Thoracic aorta (tissue), 2 donors: Measurements from ENCODE around the gene CCDC73. TPM values are rescaled to one million over a fixed set of nuclear protein-coding genes. Genes with fewer than 3 reads are reported as not detected.

Source experiments
- ATAC-seq: fragments of 150-250 bp; one replicate; pipeline ENCODE4 v1.8.0; 2017; ENCODE audit warnings: low read depth; ENCODE audit not compliant: insufficient number of reproducible peaks, low FRiP score
- DNase-seq: peaks from one replicate; pipeline ENCODE4 v3.0.0-alpha.2; 2020; ENCODE audit warnings: low spot score
- H3K27ac ChIP-seq, 2 donors: fragments of 200-600 bp; sonication (generic); 1 replicate in 1 of 2; 2 replicates in 1 of 2; pipeline ENCODE4 v1.5.1; 2016; ENCODE audit warnings: mild to moderate bottlenecking in 2 of 2, moderate library complexity in 2 of 2
- H3K27me3 ChIP-seq: fragments of 200-600 bp; sonication (generic); replicated peaks from 2 replicates; pipeline ENCODE4 v1.6.0; 2016; ENCODE audit warnings: mild to moderate bottlenecking; ENCODE audit not compliant: insufficient read depth
- H3K36me3 ChIP-seq: fragments of 200-600 bp; sonication (generic); one replicate; pipeline ENCODE4 v1.5.1; 2016
- H3K4me1 ChIP-seq, 2 donors: fragments of 200-600 bp; sonication (generic); 1 replicate in 1 of 2; 2 replicates in 1 of 2; pipeline versions ENCODE4 v1.5.1 to v1.6.0; 2016; ENCODE audit warnings: low read depth in 2 of 2, mild to moderate bottlenecking in 1 of 2; ENCODE audit not compliant: control insufficient read depth in 1 of 2
- H3K4me3 ChIP-seq: fragments of 200-600 bp; sonication (generic); 2 replicates; pipeline ENCODE4 v1.5.1; 2016; ENCODE audit warnings: mild to moderate bottlenecking
- H3K9me3 ChIP-seq: fragments of 200-600 bp; sonication (generic); 2 replicates; pipeline ENCODE4 v1.5.1; 2016
- CTCF ChIP-seq: fragments of 200-600 bp; sonication (generic); IDR thresholded peaks from one replicate; pipeline ENCODE4 v1.5.1; 2019; ENCODE audit warnings: antibody characterized with exemption
- total RNA-seq, 2 donors: library from RNA; depleted of rRNA; stranded (reverse); fragments of >200 nt; gene quantifications; one replicate each; pipeline versions ENCODE4 v1.1.0 to v1.2.3, GENCODE V29; 2016

The CCDC73 gene
- total RNA-seq, 2 donors from 2014 or later = 0.28 TPM; not detected in 1

- H3K4me1 ChIP-seq = no peaks in the 10 kb centered on the region
- H3K27ac ChIP-seq = no peak overlapping the region
- H3K27me3 ChIP-seq = no peaks in the 10 kb centered on the region
- H3K9me3 ChIP-seq = no peaks in the 10 kb centered on the region
- DNase-seq (no peak), ATAC-seq (no peak)
- H3K36me3 ChIP-seq = no peaks in the 10 kb centered on the region
- TF ChIP-seq CTCF = no peak
- no peak overlapping the region for H3K4me3 ChIP-seq
Observed at GRCh38 chr11:32836946-32837345, 42.5 kb upstream of the CCDC73 start.

GRCh38 chr11:32833921-32834320, 39.5 kb upstream of the CCDC73 start:
- DNase-seq (no peak), ATAC-seq (no peak)
- Histone ChIP-seq H3K9me3 (no peaks in the 10 kb centered on the region), H3K4me1 (peaks cover 0 to 15% of the 10 kb centered on the region in 2 donors), H3K27me3 (no peaks in the 10 kb centered on the region), H3K4me3 (no peak overlapping the region), H3K27ac (no peak overlapping the region), H3K36me3 (no peaks in the 10 kb centered on the region)
- TF ChIP-seq CTCF = no peak

- Histone ChIP-seq H3K4me1 (peaks cover 0 to 19% of the 10 kb centered on the region in 2 donors), H3K9me3 (no peaks in the 10 kb centered on the region), H3K27ac (no peak overlapping the region), H3K4me3 (no peak overlapping the region), H3K27me3 (no peaks in the 10 kb centered on the region), H3K36me3 (no peaks in the 10 kb centered on the region)
- TF ChIP-seq CTCF = no peak
- no peak for DNase-seq
- ATAC-seq = no peak
Observed at GRCh38 chr11:32831221-32831620, 36.8 kb upstream of the CCDC73 start.

- DNase-seq (no peak), ATAC-seq (no peak)
- Histone ChIP-seq H3K4me1 (peaks cover 0 to 19% of the 10 kb centered on the region in 2 donors), H3K9me3 (no peaks in the 10 kb centered on the region), H3K4me3 (no peak overlapping the region), H3K27ac (no peak overlapping the region), H3K27me3 (no peaks in the 10 kb centered on the region), H3K36me3 (no peaks in the 10 kb centered on the region)
- no peak for TF ChIP-seq CTCF
Observed at GRCh38 chr11:32830796-32831195, 36.3 kb upstream of the CCDC73 start.

- H3K4me3 ChIP-seq = peak overlapping the region; percentile 79
- peaks cover 0 to 19% of the 10 kb centered on the region in 2 donors for H3K4me1 ChIP-seq
- ATAC-seq (peak; percentile 38), DNase-seq (no peak)
- H3K9me3 ChIP-seq = no peaks in the 10 kb centered on the region
- TF ChIP-seq CTCF = no peak
- H3K27me3 ChIP-seq = no peaks in the 10 kb centered on the region
- H3K36me3 ChIP-seq = no peaks in the 10 kb centered on the region
- no peak overlapping the region for H3K27ac ChIP-seq
Observed at GRCh38 chr11:32830413-32830738, 35.9 kb upstream of the CCDC73 start.
